ENCODE measurements around the gene POU2F1.

The POU2F1 gene

DNA sequence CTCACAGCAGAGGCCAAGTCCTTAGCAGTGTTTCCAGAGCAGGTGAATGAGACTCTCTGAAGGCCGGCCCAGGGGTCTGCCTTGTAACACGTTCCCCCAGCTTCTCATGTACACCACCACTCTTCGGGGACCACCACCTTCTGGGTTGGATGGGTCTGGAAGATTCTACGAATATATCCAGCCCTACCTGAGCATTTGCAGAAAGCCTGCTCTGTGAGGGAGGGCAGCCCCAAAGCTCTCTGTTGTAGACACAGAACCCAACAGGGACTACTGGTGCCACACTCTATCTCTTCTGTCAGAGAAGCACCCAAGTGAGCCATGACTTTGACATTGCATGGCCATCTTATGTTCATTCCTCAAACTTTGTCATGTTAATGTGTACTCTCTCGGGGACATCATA, 235.8 kb downstream of the POU2F1 start:
- H2BK15ac ChIP-seq (ENCODE audit: low read depth, poor library complexity, severe bottlenecking), result no peak overlapping the region
- H3K79me1 ChIP-seq (replicated peaks; ENCODE audit: low read length, poor library complexity, severe bottlenecking), result no peaks in the 10 kb centered on the region
- H3K14ac ChIP-seq (ENCODE audit: low read length in 2 of 2), result no peak overlapping the region
- no peak overlapping the region for H3K9ac ChIP-seq (ENCODE audit: low read length)
- H2BK120ac ChIP-seq (ENCODE audit: low read depth, low read length), result no peak overlapping the region
- H3K4ac ChIP-seq (ENCODE audit: low read depth in 1 of 2, low read length in 2 of 2), result no peak overlapping the region
- no peak overlapping the region for H4K8ac ChIP-seq (ENCODE audit: low read length)
- H4K91ac ChIP-seq (ENCODE audit: low read length), result no peak overlapping the region
- H3K4me2 ChIP-seq (ENCODE audit: low read length, poor library complexity, severe bottlenecking), result no peak overlapping the region
- H3K27ac ChIP-seq (ENCODE audit: low read length, poor library complexity, severe bottlenecking), result no peak overlapping the region
- no peak overlapping the region for H2BK12ac ChIP-seq (ENCODE audit: low read length in 2 of 2)
- 99% methylated on average over 4 of the region's 5 CpGs for WGBS
- no peak overlapping the region for H3K23ac ChIP-seq (ENCODE audit: low read length in 2 of 2)
- no peak overlapping the region for H2BK5ac ChIP-seq (ENCODE audit: low read depth, low read length, poor library complexity, severe bottlenecking)
- H3K18ac ChIP-seq (ENCODE audit: low read depth in 1 of 2, low read length in 2 of 2), result no peak overlapping the region
- no peak overlapping the region for H3K4me3 ChIP-seq (ENCODE audit: insufficient read depth in 1 of 2, low read depth in 1 of 2, low read length in 2 of 2)
- H3K36me3 ChIP-seq (ENCODE audit: control insufficient read depth in 1 of 2, insufficient read depth in 2 of 2, low read depth in 1 of 2, low read length in 2 of 2), result no peaks in the 10 kb centered on the region
- H2AFZ ChIP-seq (ENCODE audit: low read depth, low read length), result no peak overlapping the region
- no peak overlapping the region for H2AK5ac ChIP-seq (ENCODE audit: low read length, severe bottlenecking)
- peaks cover 11 to 13% of the 10 kb centered on the region in 2 experiments for H3K27me3 ChIP-seq (ENCODE audit: control insufficient read depth in 1 of 2, insufficient read depth in 1 of 2, low read length in 2 of 2)
- H3K9me3 ChIP-seq (ENCODE audit: control insufficient read depth, low read length), result no peaks in the 10 kb centered on the region
- H3K4me1 ChIP-seq (ENCODE audit: control insufficient read depth, insufficient read depth, low read depth, low read length), result peaks cover 3% of the 10 kb centered on the region
- DNase-seq, result no peak

GRCh38 chr1:167456926-167457325, 236.2 kb downstream of the POU2F1 start:
- Histone ChIP-seq H3K9me3 (ENCODE audit: control insufficient read depth, low read length) (no peaks in the 10 kb centered on the region), H3K4me3 (ENCODE audit: insufficient read depth in 1 of 2, low read depth in 1 of 2, low read length in 2 of 2) (no peak overlapping the region), H3K4ac (ENCODE audit: low read depth in 1 of 2, low read length in 2 of 2) (no peak overlapping the region), H3K27me3 (ENCODE audit: control insufficient read depth in 1 of 2, insufficient read depth in 1 of 2, low read length in 2 of 2) (peaks cover 11 to 15% of the 10 kb centered on the region in 2 experiments), H3K4me2 (ENCODE audit: low read length, poor library complexity, severe bottlenecking) (no peak overlapping the region), H2BK15ac (ENCODE audit: low read depth, poor library complexity, severe bottlenecking) (no peak overlapping the region), H2BK5ac (ENCODE audit: low read depth, low read length, poor library complexity, severe bottlenecking) (no peak overlapping the region), H4K8ac (ENCODE audit: low read length) (no peak overlapping the region), H2AK5ac (ENCODE audit: low read length, severe bottlenecking) (no peak overlapping the region), H3K36me3 (ENCODE audit: control insufficient read depth in 1 of 2, insufficient read depth in 2 of 2, low read depth in 1 of 2, low read length in 2 of 2) (no peaks in the 10 kb centered on the region), H3K18ac (ENCODE audit: low read depth in 1 of 2, low read length in 2 of 2) (no peak overlapping the region), H2AFZ (ENCODE audit: low read depth, low read length) (no peak overlapping the region), H2BK120ac (ENCODE audit: low read depth, low read length) (no peak overlapping the region), H3K79me1 (replicated peaks; ENCODE audit: low read length, poor library complexity, severe bottlenecking) (no peaks in the 10 kb centered on the region), H3K9ac (ENCODE audit: low read length) (no peak overlapping the region), H4K91ac (ENCODE audit: low read length) (no peak overlapping the region), H3K23ac (ENCODE audit: low read length in 2 of 2) (no peak overlapping the region), H2BK12ac (ENCODE audit: low read length in 2 of 2) (no peak overlapping the region), H3K27ac (ENCODE audit: low read length, poor library complexity, severe bottlenecking) (no peak overlapping the region), H3K4me1 (ENCODE audit: control insufficient read depth, insufficient read depth, low read depth, low read length) (peaks cover 3% of the 10 kb centered on the region), H3K14ac (ENCODE audit: low read length in 2 of 2) (no peak overlapping the region)
- WGBS, result 89% methylated on average over 8 of the region's 8 CpGs
- DNase-seq, result no peak

DNA sequence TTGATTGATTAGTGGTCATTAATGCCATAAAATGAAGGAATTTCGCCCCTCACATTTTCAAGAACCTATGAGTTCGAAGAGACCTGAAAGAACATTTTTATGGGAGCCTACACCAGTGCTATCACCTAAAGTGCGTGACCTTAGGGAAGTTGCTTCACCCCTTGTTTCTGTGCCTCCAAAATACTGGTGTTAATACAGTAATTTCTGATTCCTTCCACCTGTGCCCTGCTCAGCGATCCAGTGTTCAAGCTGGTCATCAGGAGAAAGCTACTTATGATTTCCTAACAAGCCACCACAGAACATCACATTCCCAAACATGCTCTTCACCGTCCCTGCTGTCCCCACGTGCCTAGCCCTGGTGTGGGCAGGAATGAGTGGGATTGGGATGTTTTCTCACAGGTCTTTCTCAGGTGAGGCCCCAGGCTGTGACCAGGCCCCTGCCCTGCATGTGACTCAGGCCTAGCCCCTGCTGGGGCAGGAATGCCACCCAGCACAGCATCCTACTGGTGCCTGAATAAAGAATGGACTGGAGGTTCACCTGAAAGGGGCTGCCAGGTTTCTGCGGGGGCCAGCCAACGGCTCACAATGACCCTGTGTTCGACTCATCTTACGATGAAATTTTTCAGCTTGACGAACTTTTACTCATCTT, 237.4 kb downstream of the POU2F1 start:
- H2BK5ac ChIP-seq (ENCODE audit: low read depth, low read length, poor library complexity, severe bottlenecking), result no peak overlapping the region
- 79% methylated on average over 10 of the region's 11 CpGs for WGBS

DNA sequence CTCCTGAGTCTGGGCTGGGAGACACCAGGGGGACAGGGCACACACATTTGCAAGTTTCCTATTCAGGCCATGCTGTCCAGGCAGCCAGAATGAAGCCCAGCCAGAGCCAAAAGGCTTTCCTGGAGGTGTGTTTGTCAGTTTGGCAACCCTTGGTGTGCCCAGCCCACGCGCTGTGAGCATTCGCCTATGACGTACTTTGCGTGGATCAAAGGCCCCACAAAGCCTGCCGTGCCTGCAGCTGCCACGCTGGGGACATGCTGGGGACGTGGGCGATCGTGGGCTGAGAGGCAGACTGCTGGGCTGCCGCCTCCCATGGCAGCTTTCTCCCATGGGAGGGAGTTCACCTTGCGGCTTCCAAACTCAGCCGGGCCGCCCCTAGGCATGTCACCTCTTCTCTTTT, 240.2 kb downstream of the POU2F1 start:
- DNase-seq, result no peak
- Histone ChIP-seq H3K4ac (ENCODE audit: low read depth in 1 of 2, low read length in 2 of 2) (no peak overlapping the region), H2BK15ac (ENCODE audit: low read depth, poor library complexity, severe bottlenecking) (no peak overlapping the region), H3K9me3 (ENCODE audit: control insufficient read depth, low read length) (no peaks in the 10 kb centered on the region), H4K8ac (ENCODE audit: low read length) (no peak overlapping the region), H3K4me2 (ENCODE audit: low read length, poor library complexity, severe bottlenecking) (no peak overlapping the region), H3K9ac (ENCODE audit: low read length) (no peak overlapping the region), H3K4me1 (ENCODE audit: control insufficient read depth, insufficient read depth, low read depth, low read length) (no peaks in the 10 kb centered on the region), H2BK5ac (ENCODE audit: low read depth, low read length, poor library complexity, severe bottlenecking) (no peak overlapping the region), H2BK120ac (ENCODE audit: low read depth, low read length) (no peak overlapping the region), H3K27ac (ENCODE audit: low read length, poor library complexity, severe bottlenecking) (no peak overlapping the region), H3K4me3 (ENCODE audit: insufficient read depth in 1 of 2, low read depth in 1 of 2, low read length in 2 of 2) (no peak overlapping the region), H3K18ac (ENCODE audit: low read depth in 1 of 2, low read length in 2 of 2) (no peak overlapping the region), H3K14ac (ENCODE audit: low read length in 2 of 2) (no peak overlapping the region), H2AFZ (ENCODE audit: low read depth, low read length) (no peak overlapping the region), H3K79me1 (replicated peaks; ENCODE audit: low read length, poor library complexity, severe bottlenecking) (no peaks in the 10 kb centered on the region), H2AK5ac (ENCODE audit: low read length, severe bottlenecking) (no peak overlapping the region), H3K23ac (ENCODE audit: low read length in 2 of 2) (no peak overlapping the region), H4K91ac (ENCODE audit: low read length) (no peak overlapping the region), H2BK12ac (ENCODE audit: low read length in 2 of 2) (no peak overlapping the region), H3K36me3 (ENCODE audit: control insufficient read depth in 1 of 2, insufficient read depth in 2 of 2, low read depth in 1 of 2, low read length in 2 of 2) (no peaks in the 10 kb centered on the region), H3K27me3 (ENCODE audit: control insufficient read depth in 1 of 2, insufficient read depth in 1 of 2, low read length in 2 of 2) (peaks cover 16 to 20% of the 10 kb centered on the region in 2 experiments)
- WGBS, result 95% methylated on average over 14 of the region's 14 CpGs

More for the DNA sequence above, 237.4 kb downstream of the POU2F1 start:
- H3K4me2 ChIP-seq (ENCODE audit: low read length, poor library complexity, severe bottlenecking), result no peak overlapping the region
- no peak overlapping the region for H2BK120ac ChIP-seq (ENCODE audit: low read depth, low read length)
- H3K18ac ChIP-seq (ENCODE audit: low read depth in 1 of 2, low read length in 2 of 2), result no peak overlapping the region
- H3K9ac ChIP-seq (ENCODE audit: low read length), result no peak overlapping the region
- no peak overlapping the region for H2BK12ac ChIP-seq (ENCODE audit: low read length in 2 of 2)
- no peak overlapping the region for H3K4me3 ChIP-seq (ENCODE audit: insufficient read depth in 1 of 2, low read depth in 1 of 2, low read length in 2 of 2)
- no peak overlapping the region for H4K91ac ChIP-seq (ENCODE audit: low read length)
- no peak overlapping the region for H3K27ac ChIP-seq (ENCODE audit: low read length, poor library complexity, severe bottlenecking)
- no peak overlapping the region for H3K4ac ChIP-seq (ENCODE audit: low read depth in 1 of 2, low read length in 2 of 2)
- no peaks in the 10 kb centered on the region for H3K36me3 ChIP-seq (ENCODE audit: control insufficient read depth in 1 of 2, insufficient read depth in 2 of 2, low read depth in 1 of 2, low read length in 2 of 2)
- no peak overlapping the region for H3K23ac ChIP-seq (ENCODE audit: low read length in 2 of 2)
- H3K14ac ChIP-seq (ENCODE audit: low read length in 2 of 2), result no peak overlapping the region
- no peak overlapping the region for H2AK5ac ChIP-seq (ENCODE audit: low read length, severe bottlenecking)
- no peak overlapping the region for H4K8ac ChIP-seq (ENCODE audit: low read length)
- no peaks in the 10 kb centered on the region for H3K9me3 ChIP-seq (ENCODE audit: control insufficient read depth, low read length)
- H3K27me3 ChIP-seq (ENCODE audit: control insufficient read depth in 1 of 2, insufficient read depth in 1 of 2, low read length in 2 of 2), result peaks cover 14 to 16% of the 10 kb centered on the region in 2 experiments
- no peak overlapping the region for H2AFZ ChIP-seq (ENCODE audit: low read depth, low read length)
- no peaks in the 10 kb centered on the region for H3K79me1 ChIP-seq (replicated peaks; ENCODE audit: low read length, poor library complexity, severe bottlenecking)
- H3K4me1 ChIP-seq (ENCODE audit: control insufficient read depth, insufficient read depth, low read depth, low read length), result peaks cover 3% of the 10 kb centered on the region
- no peak for DNase-seq
- H2BK15ac ChIP-seq (ENCODE audit: low read depth, poor library complexity, severe bottlenecking), result no peak overlapping the region

Measured in mesenchymal stem cell (in vitro differentiated cells and primary cell).